Breast epithelium (tissue), 4 donors: ENCODE data around the gene METTL8. TPM values are rescaled to one million over a fixed set of nuclear protein-coding genes. Genes with fewer than 3 reads are reported as not detected.

Experiments
- DNase-seq, 2 donors: peaks; one replicate each; pipeline ENCODE4 v3.0.0-alpha.2; 2019; ENCODE audit warnings: low spot score in 2 of 2
- H3K27ac ChIP-seq, 2 donors: fragments of 200-600 bp; sonication (generic) in 1 of 2; one replicate each; pipeline ENCODE4 v1.5.1; 2016 to 2019; ENCODE audit warnings: mild to moderate bottlenecking in 1 of 2
- H3K27me3 ChIP-seq, 2 donors: fragments of 200-600 bp; sonication (generic) in 1 of 2; one replicate each; pipeline versions ENCODE4 v1.5.1 to v1.6.0; 2017 to 2019; ENCODE audit warnings: control low read depth in 1 of 2, mild to moderate bottlenecking in 1 of 2
- H3K36me3 ChIP-seq: fragments of 200-600 bp; one replicate; pipeline ENCODE4 v1.5.1; 2019
- H3K4me1 ChIP-seq, 2 donors: fragments of 200-600 bp; sonication (generic); one replicate each; pipeline ENCODE4 v1.5.1; 2016 to 2019; ENCODE audit warnings: control low read depth in 1 of 2
- H3K4me3 ChIP-seq, 3 donors: fragments of 200-600 bp; sonication (generic); 1 replicate in 2 of 3; 2 replicates in 1 of 3; pipeline ENCODE4 v1.5.1; 2016 to 2019; ENCODE audit warnings: mild to moderate bottlenecking in 3 of 3, moderate library complexity in 2 of 3
- H3K9me3 ChIP-seq, 2 donors: fragments of 200-600 bp; sonication (generic) in 1 of 2; one replicate each; pipeline ENCODE4 v1.5.1; 2016 to 2019; ENCODE audit warnings: control low read depth in 1 of 2
- CTCF ChIP-seq, 3 donors: fragments of 450-650 bp; IDR thresholded peaks; one replicate each; pipeline ENCODE4 v1.5.1; 2016 to 2017; ENCODE audit warnings: antibody characterized with exemption in 3 of 3, mild to moderate bottlenecking in 3 of 3, moderate library complexity in 3 of 3
- POLR2A ChIP-seq: fragments of 450-650 bp; IDR thresholded peaks from one replicate; pipeline ENCODE4 v1.6.1; 2016; ENCODE audit warnings: antibody characterized with exemption, mild to moderate bottlenecking, moderate library complexity
- POLR2AphosphoS5 ChIP-seq, 3 donors: sonication (generic); formaldehyde crosslinking; IDR thresholded peaks; one replicate each; pipeline ENCODE4 v1.6.1; 2017; ENCODE audit warnings: antibody characterized with exemption in 3 of 3
- intact Hi-C: fragments of 100-400 bp; cut with DNase I; formaldehyde crosslinking; loops from one replicate; pipeline ENCODE4 v1.15.1; 2023; ENCODE audit warnings: low total_unique reads
- total RNA-seq, 3 donors: library from RNA; depleted of rRNA; stranded (reverse); fragments of >200 nt; gene quantifications; one replicate each; pipeline ENCODE4 v1.1.0, GENCODE V29; 2016

Gene METTL8
- total RNA-seq, 3 donors from 2014 or later = 21.4 to 26.9 (median 22.9) TPM

GRCh38 chr2:171346723-171347557 lies 86.8 kb downstream of the METTL8 start:
- no peak for DNase-seq
- Histone ChIP-seq H3K27me3 (no peaks in the 10 kb centered on the region), H3K4me1 (no peaks in the 10 kb centered on the region), H3K27ac (peak overlapping the region in 1 of 2 donors; percentile 22), H3K9me3 (no peaks in the 10 kb centered on the region), H3K4me3 (no peak overlapping the region), H3K36me3 (no peaks in the 10 kb centered on the region)
- no peak for TF ChIP-seq POLR2AphosphoS5 (IDR thresholded peaks at IDR 0.05)
- TF ChIP-seq CTCF (IDR thresholded peaks at IDR 0.05) = no peak
- TF ChIP-seq POLR2A = no peak
- intact Hi-C loops = no loop called here

GRCh38 chr2:171345971-171346722 lies 87.6 kb downstream of the METTL8 start:
- no peaks in the 10 kb centered on the region for H3K4me1 ChIP-seq
- H3K27ac ChIP-seq = no peak overlapping the region
- DNase-seq = no peak
- no peaks in the 10 kb centered on the region for H3K9me3 ChIP-seq
- H3K4me3 ChIP-seq = no peak overlapping the region
- TF ChIP-seq POLR2A (no peak), POLR2AphosphoS5 (IDR thresholded peaks at IDR 0.05) (no peak), CTCF (IDR thresholded peaks at IDR 0.05) (no peak)
- no peaks in the 10 kb centered on the region for H3K27me3 ChIP-seq
- H3K36me3 ChIP-seq = no peaks in the 10 kb centered on the region
- intact Hi-C loops = no loop called here

- TF ChIP-seq CTCF (IDR thresholded peaks at IDR 0.05) (no peak), POLR2AphosphoS5 (IDR thresholded peaks at IDR 0.05) (no peak), POLR2A (no peak)
- H3K4me1 ChIP-seq = no peaks in the 10 kb centered on the region
These were observed 89.6 kb downstream of the METTL8 start for GRCh38 chr2:171344182-171344581.

GRCh38 chr2:171342067-171342413 lies 91.8 kb downstream of the METTL8 start:
- intact Hi-C loops = no loop called here

More at GRCh38 chr2:171344182-171344581, 89.6 kb downstream of the METTL8 start:
- no peak overlapping the region for H3K27ac ChIP-seq
- H3K27me3 ChIP-seq = no peaks in the 10 kb centered on the region
- intact Hi-C loops = no loop called here
- no peaks in the 10 kb centered on the region for H3K36me3 ChIP-seq
- DNase-seq = no peak
- H3K4me3 ChIP-seq = no peak overlapping the region
- H3K9me3 ChIP-seq = no peaks in the 10 kb centered on the region

More at GRCh38 chr2:171342067-171342413, 91.8 kb downstream of the METTL8 start:
- no peak for TF ChIP-seq POLR2A
- no peak for TF ChIP-seq POLR2AphosphoS5 (IDR thresholded peaks at IDR 0.05)
- no peak for TF ChIP-seq CTCF (IDR thresholded peaks at IDR 0.05)
- no peaks in the 10 kb centered on the region for H3K4me1 ChIP-seq
- no peaks in the 10 kb centered on the region for H3K36me3 ChIP-seq
- DNase-seq = no peak
- no peaks in the 10 kb centered on the region for H3K9me3 ChIP-seq
- H3K27me3 ChIP-seq = no peaks in the 10 kb centered on the region
- no peak overlapping the region for H3K4me3 ChIP-seq
- H3K27ac ChIP-seq = no peak overlapping the region
